PC-9 (cell line): ENCODE results near the gene NGF. TPM values are rescaled to one million over a fixed set of nuclear protein-coding genes. Genes with fewer than 3 reads are reported as not detected.

Source experiments
- BruUV-seq: library from RNA; stranded (reverse); fragments of 400-500 nt; replicated peaks from 2 replicates; lab custom pipeline; 2021; lab: Mats Ljungman, UMichigan
- CTCF ChIA-PET: fragments of 300-600 bp; sonication (Branson Sonifier 250); formaldehyde crosslinking; loops from one replicate; lab custom pipeline; 2022; ENCODE audit warnings: antibody characterized with exemption; lab: Charles Lee
- POLR2A ChIA-PET: fragments of 300-600 bp; sonication (Branson Sonifier 250); formaldehyde crosslinking; loops from one replicate; lab custom pipeline; 2022; ENCODE audit warnings: antibody characterized with exemption; ENCODE audit not compliant: unreplicated experiment; lab: Charles Lee
- DNase-seq, 2 experiments: peaks; one replicate each; pipeline versions ENCODE4 v3.0.0 to v3.0.0-alpha.2; 2015 to 2022; ENCODE audit warnings: mixed read lengths in 1 of 2
- H2AFZ ChIP-seq: fragments of 200-600 bp; sonication (generic); 2 replicates; pipeline ENCODE4 v1.8.1; 2017; ENCODE audit warnings: antibody characterized with exemption
- H3F3A ChIP-seq: fragments of 200-600 bp; sonication (generic); 2 replicates; pipeline ENCODE4 v1.8.1; 2017; ENCODE audit warnings: antibody characterized with exemption, mild to moderate bottlenecking, low read depth; ENCODE audit not compliant: insufficient read depth
- H3K27ac ChIP-seq: fragments of 200-600 bp; sonication (generic); 2 replicates; pipeline ENCODE4 v1.6.1; 2016; ENCODE audit warnings: mixed run types
- H3K27me3 ChIP-seq: fragments of 200-600 bp; sonication (generic); 2 replicates; pipeline ENCODE4 v1.6.1; 2016; ENCODE audit warnings: low read depth, mixed run types; ENCODE audit not compliant: insufficient read depth
- H3K36me3 ChIP-seq: fragments of 200-600 bp; sonication (generic); 2 replicates; pipeline ENCODE4 v1.6.1; 2016; ENCODE audit warnings: low read depth, mixed run types
- H3K4me1 ChIP-seq: fragments of 200-600 bp; sonication (generic); replicated peaks from 2 replicates; pipeline ENCODE4 v1.6.1; 2016; ENCODE audit warnings: mixed run types; ENCODE audit not compliant: insufficient read depth
- H3K4me2 ChIP-seq: fragments of 200-600 bp; sonication (generic); 2 replicates; pipeline ENCODE4 v1.6.1; 2017; ENCODE audit warnings: mixed run types
- H3K4me3 ChIP-seq: fragments of 200-600 bp; sonication (generic); 2 replicates; pipeline ENCODE4 v1.6.1; 2016; ENCODE audit warnings: mixed run types
- H3K79me2 ChIP-seq: fragments of 200-600 bp; sonication (generic); 2 replicates; pipeline ENCODE4 v1.6.1; 2017; ENCODE audit warnings: low read depth, mixed run types
- H3K9me2 ChIP-seq: fragments of 200-600 bp; sonication (generic); 2 replicates; pipeline ENCODE4 v1.8.1; 2017; ENCODE audit warnings: mild to moderate bottlenecking; ENCODE audit not compliant: insufficient read depth
- H3K9me3 ChIP-seq: fragments of 200-600 bp; sonication (generic); 2 replicates; pipeline ENCODE4 v1.8.1; 2016; ENCODE audit warnings: low read depth; ENCODE audit not compliant: insufficient read depth
- H4K20me1 ChIP-seq: fragments of 200-600 bp; sonication (generic); 2 replicates; pipeline ENCODE4 v1.8.1; 2017; ENCODE audit not compliant: insufficient read depth
- CTCF ChIP-seq: fragments of 200-600 bp; sonication (generic); conservative IDR thresholded peaks from 2 replicates; pipeline ENCODE4 v1.6.1; 2017; ENCODE audit warnings: mixed run types, antibody characterized with exemption, mild to moderate bottlenecking, moderate library complexity
- EZH2 ChIP-seq: fragments of 200-600 bp; sonication (generic); IDR thresholded peaks from 2 replicates; pipeline ENCODE4 v1.8.0; 2017; ENCODE audit warnings: antibody characterized with exemption, low read depth
- intact Hi-C: fragments of 100-400 bp; cut with micrococcal nuclease; formaldehyde crosslinking; loops from one replicate; pipeline ENCODE4 v1.10.0; 2022; ENCODE audit not compliant: unreplicated experiment
- total RNA-seq: library from RNA; stranded (reverse); gene quantifications from 2 replicates; pipeline ENCODE4 v1.2.3, GENCODE V29; 2021

NGF gene
- total RNA-seq, 1 experiment from 2014 or later = 5.5 TPM

GRCh38 chr1:115246526-115246925, 91.5 kb downstream of the NGF start:
- Histone ChIP-seq H3K27ac (no peak overlapping the region), H3K27me3 (no peaks in the 10 kb centered on the region), H4K20me1 (no peaks in the 10 kb centered on the region), H3K4me2 (no peak overlapping the region), H3K9me3 (peaks cover 18% of the 10 kb centered on the region; the same call in 1 of the 2 replicates), H2AFZ (no peak overlapping the region), H3K4me1 (peaks cover 13% of the 10 kb centered on the region), H3F3A (no peaks in the 10 kb centered on the region), H3K9me2 (no peaks in the 10 kb centered on the region), H3K36me3 (no peaks in the 10 kb centered on the region), H3K4me3 (no peak overlapping the region), H3K79me2 (no peaks in the 10 kb centered on the region)
- ChIA-PET POLR2A (interaction anchor here (0.5 kb wide), 1 partner anchor 16 kb away, joined by 6 read pairs; no protein-coding TSS in a partner anchor), CTCF (no interaction called here)
- TF ChIP-seq CTCF (no peak), EZH2 (no peak)
- no TSS peak for BruUV-seq
- no peak for DNase-seq
- intact Hi-C loops = no loop called here

- Histone ChIP-seq H2AFZ (no peak overlapping the region), H3K4me2 (no peak overlapping the region), H4K20me1 (no peaks in the 10 kb centered on the region), H3K4me3 (no peak overlapping the region), H3K36me3 (no peaks in the 10 kb centered on the region), H3K27ac (no peak overlapping the region), H3K9me3 (peaks cover 13% of the 10 kb centered on the region; the same call in 1 of the 2 replicates), H3K9me2 (no peaks in the 10 kb centered on the region), H3F3A (no peaks in the 10 kb centered on the region), H3K79me2 (no peaks in the 10 kb centered on the region), H3K27me3 (no peaks in the 10 kb centered on the region), H3K4me1 (peaks cover 17% of the 10 kb centered on the region)
- ChIA-PET CTCF (no interaction called here), POLR2A (no interaction called here)
- no peak for TF ChIP-seq EZH2
- TF ChIP-seq CTCF = no peak
- intact Hi-C loops = no loop called here
- no TSS peak for BruUV-seq
- no peak for DNase-seq
These were observed 92.8 kb downstream of the NGF start for GRCh38 chr1:115245227-115245626.

- H3K4me2 ChIP-seq = no peak overlapping the region
- H3F3A ChIP-seq = 0 out of 2 replicates have a peak, but pooled peaks cover 3% of the 10 kb centered on the region
- H4K20me1 ChIP-seq = no peaks in the 10 kb centered on the region
- H3K36me3 ChIP-seq = no peaks in the 10 kb centered on the region
- H3K4me1 ChIP-seq = peaks cover 26% of the 10 kb centered on the region
- CTCF ChIA-PET = no interaction called here
- POLR2A ChIA-PET = interaction anchor here (0.8 kb wide), 1 partner anchor 13 kb away, joined by 8 read pairs; no protein-coding TSS in a partner anchor
- BruUV-seq = no TSS peak
- H3K79me2 ChIP-seq = no peaks in the 10 kb centered on the region
- no peak for DNase-seq
- peaks cover 14% of the 10 kb centered on the region for H3K9me3 ChIP-seq
- no peak overlapping the region for H3K27ac ChIP-seq
- H2AFZ ChIP-seq = no peak overlapping the region
- intact Hi-C loops = no loop called here
- TF ChIP-seq CTCF = no peak
- H3K4me3 ChIP-seq = no peak overlapping the region
- H3K27me3 ChIP-seq = no peaks in the 10 kb centered on the region
- H3K9me2 ChIP-seq = no peaks in the 10 kb centered on the region
These were observed 95.5 kb downstream of the NGF start for GRCh38 chr1:115242543-115242942.
